Measurements from ENCODE around the gene FOXD4L1.
"Not testable (repeated sequence)": the region's sequence is repeated elsewhere in the genome, so short reads cannot be mapped to it uniquely, and the experiment has no call there.

FOXD4L1 gene

GRCh38 chr2:113498365-113498764, at the start of gene FOXD4L1:
Gene FOXD4L1, plus strand, starts transcription at chr2:113498665. Its CDS starts 592 bp downstream, at chr2:113499257.
- not testable (repeated sequence) for DNase-seq

- not testable (repeated sequence) for DNase-seq
These were observed 32.7 kb upstream of the FOXD4L1 start for GRCh38 chr2:113465770-113466169.

GRCh38 chr2:113476688-113477368, 21.6 kb upstream of the FOXD4L1 start:
- DNase-seq = not testable (repeated sequence)

- DNase-seq = not testable (repeated sequence)
These were observed 1.9 kb upstream of the FOXD4L1 start for GRCh38 chr2:113496527-113496926.

GRCh38 chr2:113499019-113499885, 787 bp downstream of the FOXD4L1 start:
- not testable (repeated sequence) for DNase-seq

- DNase-seq = not testable (repeated sequence)
These were observed 1.6 kb downstream of the FOXD4L1 start for GRCh38 chr2:113499886-113500722.

- DNase-seq = peak; percentile 18
These were observed 2.2 kb downstream of the FOXD4L1 start for GRCh38 chr2:113500723-113501038.

- not testable (repeated sequence) for DNase-seq
These were observed 4.0 kb downstream of the FOXD4L1 start for GRCh38 chr2:113502216-113503093.

- DNase-seq = not testable (repeated sequence)
These were observed 4.9 kb downstream of the FOXD4L1 start for GRCh38 chr2:113503094-113504042.

GRCh38 chr2:113504081-113504480, 5.6 kb downstream of the FOXD4L1 start:
- not testable (repeated sequence) for DNase-seq

GRCh38 chr2:113507394-113508140, 9.1 kb downstream of the FOXD4L1 start:
- not testable (repeated sequence) for DNase-seq

GRCh38 chr2:113508187-113508586, 9.7 kb downstream of the FOXD4L1 start:
- not testable (repeated sequence) for DNase-seq

GRCh38 chr2:113510913-113511312, 12.4 kb downstream of the FOXD4L1 start:
- DNase-seq = not testable (repeated sequence)

GRCh38 chr2:113511859-113512258, 13.4 kb downstream of the FOXD4L1 start:
- DNase-seq = not testable (repeated sequence)

- not testable (repeated sequence) for DNase-seq
These were observed 17.0 kb downstream of the FOXD4L1 start for GRCh38 chr2:113515457-113515856.

- not testable (repeated sequence) for DNase-seq
These were observed 17.5 kb downstream of the FOXD4L1 start for GRCh38 chr2:113515995-113516394.

- not testable (repeated sequence) for DNase-seq
These were observed 18.6 kb downstream of the FOXD4L1 start for GRCh38 chr2:113517025-113517424.

- not testable (repeated sequence) for DNase-seq
These were observed 22.4 kb downstream of the FOXD4L1 start for GRCh38 chr2:113520837-113521236.

GRCh38 chr2:113521492-113521891, 23.0 kb downstream of the FOXD4L1 start:
- not testable (repeated sequence) for DNase-seq

GRCh38 chr2:113524986-113525385, 26.5 kb downstream of the FOXD4L1 start:
- DNase-seq = not testable (repeated sequence)

All from CD4-positive, alpha-beta T cell treated with Interleukin-4 for 4 hours (primary cell).